Measurements from ENCODE around the gene MMP13.

- TF ChIP-seq POLR2A (IDR thresholded peaks at IDR 0.05; ENCODE audit: low read depth, low read length): no peak
- TF ChIP-seq TAF1 (IDR thresholded peaks at IDR 0.05; ENCODE audit: low read depth, low read length): no peak
Measured at GRCh38 chr11:102964867-102965266, 9.3 kb upstream of the MMP13 start.
